ENCODE data around the gene COL1A2. TPM values are rescaled to one million over a fixed set of nuclear protein-coding genes. Genes with fewer than 3 reads are reported as not detected.
A peak's percentile ranks its signal among the peaks of the same experiment; 100 is the strongest.

The COL1A2 gene
- total and polyA plus RNA-seq, 7 donors, result 10.8 to 85.0 (median 24.5) TPM

DNA sequence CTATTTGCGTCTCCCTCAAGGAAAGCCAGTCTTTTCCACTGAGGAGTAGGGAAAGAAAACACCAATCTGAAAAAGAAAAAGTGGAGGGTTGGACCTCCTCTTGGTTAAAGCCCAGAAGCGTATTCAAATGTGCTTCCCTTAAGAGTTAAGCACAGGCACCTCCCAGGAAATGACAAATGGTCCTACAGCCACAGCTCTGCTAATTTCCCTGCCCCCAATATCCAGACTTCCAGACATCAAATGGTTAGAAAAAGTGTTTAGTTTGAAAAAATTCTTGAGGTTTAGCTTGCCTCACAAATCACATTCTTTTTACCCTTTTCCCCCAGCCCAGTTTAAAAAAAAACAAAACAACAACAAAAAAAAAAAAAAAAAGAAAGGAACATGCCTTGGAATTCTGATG lies 19.0 kb upstream of the COL1A2 start:
- 26 to 58% (median 33%) methylated on average over 2 of the region's 2 CpGs for WGBS, 3 donors
- Histone ChIP-seq H3K36me3 (ENCODE audit: insufficient read depth in 1 of 2, low read depth in 1 of 2) (no peaks in the 10 kb centered on the region), H3K4me3 (peak overlapping the region; percentile 3), H3K9me3 (no peaks in the 10 kb centered on the region), H3K4me1 (no peaks in the 10 kb centered on the region), H3K27me3 (ENCODE audit: insufficient read depth in 3 of 3, low read length in 2 of 3) (peaks cover 0 to 3% (median 0%) of the 10 kb centered on the region in 3 donors), H3K27ac (peak overlapping the region; percentile 61)
- ATAC-seq (peak in 3 of 4 donors; percentile 33 to 83 (median 57)), DNase-seq (no peak)
- intact Hi-C loops (cut with DNase I), result no loop called here
- TF ChIP-seq, protein P1, sequence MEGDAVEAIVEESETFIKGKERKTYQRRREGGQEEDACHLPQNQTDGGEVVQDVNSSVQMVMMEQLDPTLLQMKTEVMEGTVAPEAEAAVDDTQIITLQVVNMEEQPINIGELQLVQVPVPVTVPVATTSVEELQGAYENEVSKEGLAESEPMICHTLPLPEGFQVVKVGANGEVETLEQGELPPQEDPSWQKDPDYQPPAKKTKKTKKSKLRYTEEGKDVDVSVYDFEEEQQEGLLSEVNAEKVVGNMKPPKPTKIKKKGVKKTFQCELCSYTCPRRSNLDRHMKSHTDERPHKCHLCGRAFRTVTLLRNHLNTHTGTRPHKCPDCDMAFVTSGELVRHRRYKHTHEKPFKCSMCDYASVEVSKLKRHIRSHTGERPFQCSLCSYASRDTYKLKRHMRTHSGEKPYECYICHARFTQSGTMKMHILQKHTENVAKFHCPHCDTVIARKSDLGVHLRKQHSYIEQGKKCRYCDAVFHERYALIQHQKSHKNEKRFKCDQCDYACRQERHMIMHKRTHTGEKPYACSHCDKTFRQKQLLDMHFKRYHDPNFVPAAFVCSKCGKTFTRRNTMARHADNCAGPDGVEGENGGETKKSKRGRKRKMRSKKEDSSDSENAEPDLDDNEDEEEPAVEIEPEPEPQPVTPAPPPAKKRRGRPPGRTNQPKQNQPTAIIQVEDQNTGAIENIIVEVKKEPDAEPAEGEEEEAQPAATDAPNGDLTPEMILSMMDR (IDR thresholded peaks at IDR 0.05), result no peak

GRCh38 chr7:94376281-94376680 lies 18.4 kb upstream of the COL1A2 start:
- 76 to 94% (median 82%) methylated on average over 1 of the region's 1 CpG for WGBS, 3 donors
- Histone ChIP-seq H3K9me3 (no peaks in the 10 kb centered on the region), H3K36me3 (ENCODE audit: insufficient read depth in 1 of 2, low read depth in 1 of 2) (no peaks in the 10 kb centered on the region), H3K27me3 (ENCODE audit: insufficient read depth in 3 of 3, low read length in 2 of 3) (peaks cover 0 to 3% (median 0%) of the 10 kb centered on the region in 3 donors), H3K27ac (peak overlapping the region; percentile 56), H3K4me3 (no peak overlapping the region), H3K4me1 (no peaks in the 10 kb centered on the region)
- TF ChIP-seq, protein P1 (IDR thresholded peaks at IDR 0.05), result no peak
- no peak for ATAC-seq
- DNase-seq, result no peak
- intact Hi-C loops (cut with DNase I), result no loop called here

DNA sequence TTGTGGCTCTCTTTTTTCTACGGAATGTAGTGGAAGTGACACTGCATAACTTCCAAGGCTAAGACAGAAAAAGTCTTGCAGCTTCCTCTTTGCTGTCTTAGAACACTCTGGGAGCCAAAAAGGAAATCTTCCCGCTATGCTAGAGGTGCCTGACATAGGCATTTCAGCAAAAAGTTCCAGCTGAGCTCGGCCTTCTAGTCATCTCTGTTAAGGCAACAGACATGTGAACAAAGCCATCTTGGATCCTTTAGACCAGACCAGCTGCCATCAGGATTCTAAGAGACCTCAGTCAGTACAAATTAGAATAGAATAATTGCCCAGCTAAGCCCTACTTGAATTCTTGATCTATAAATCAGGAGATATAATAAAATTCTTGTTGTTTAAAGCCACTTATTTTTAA lies 16.3 kb upstream of the COL1A2 start:
- no peak overlapping the region for H3K27ac ChIP-seq
- intact Hi-C loops (cut with DNase I), result no loop called here
- WGBS, 3 donors, result 40 to 54% (median 44%) methylated on average over 3 of the region's 3 CpGs
- no peaks in the 10 kb centered on the region for H3K4me1 ChIP-seq
- TF ChIP-seq, protein P1 (IDR thresholded peaks at IDR 0.05), result no peak
- no peaks in the 10 kb centered on the region for H3K9me3 ChIP-seq
- peaks cover 0 to 3% (median 0%) of the 10 kb centered on the region in 3 donors for H3K27me3 ChIP-seq (ENCODE audit: insufficient read depth in 3 of 3, low read length in 2 of 3)
- H3K4me3 ChIP-seq, result no peak overlapping the region
- DNase-seq, result no peak
- H3K36me3 ChIP-seq (ENCODE audit: insufficient read depth in 1 of 2, low read depth in 1 of 2), result no peaks in the 10 kb centered on the region
- no peak for ATAC-seq

DNA sequence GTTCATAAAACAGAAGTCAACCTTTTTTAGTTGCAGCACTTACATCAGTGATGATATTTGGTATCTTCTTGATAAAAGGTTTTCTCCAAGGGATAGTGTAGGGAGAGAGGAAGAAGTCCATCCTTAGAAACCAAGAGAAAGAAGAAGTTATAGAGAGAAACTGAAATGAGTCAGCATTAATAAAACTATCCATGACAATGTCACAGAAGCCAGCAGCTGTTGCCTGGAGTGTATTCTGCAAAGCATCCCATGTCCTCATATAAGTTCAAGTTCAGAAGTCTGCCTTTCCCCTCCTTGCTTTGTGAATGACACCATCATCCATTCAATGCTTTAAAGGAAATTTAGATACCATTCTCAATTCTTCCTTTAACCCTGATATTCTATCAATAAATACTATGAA lies 14.4 kb upstream of the COL1A2 start:
- H3K4me1 ChIP-seq, result no peaks in the 10 kb centered on the region
- no peaks in the 10 kb centered on the region for H3K9me3 ChIP-seq
- H3K27ac ChIP-seq, result no peak overlapping the region
- ATAC-seq (no peak), DNase-seq (no peak)
- intact Hi-C loops (cut with DNase I), result no loop called here
- no peak overlapping the region for H3K4me3 ChIP-seq
- peaks cover 0 to 3% (median 0%) of the 10 kb centered on the region in 3 donors for H3K27me3 ChIP-seq (ENCODE audit: insufficient read depth in 3 of 3, low read length in 2 of 3)
- TF ChIP-seq, protein P1 (IDR thresholded peaks at IDR 0.05), result no peak
- H3K36me3 ChIP-seq (ENCODE audit: insufficient read depth in 1 of 2, low read depth in 1 of 2), result no peaks in the 10 kb centered on the region

DNA sequence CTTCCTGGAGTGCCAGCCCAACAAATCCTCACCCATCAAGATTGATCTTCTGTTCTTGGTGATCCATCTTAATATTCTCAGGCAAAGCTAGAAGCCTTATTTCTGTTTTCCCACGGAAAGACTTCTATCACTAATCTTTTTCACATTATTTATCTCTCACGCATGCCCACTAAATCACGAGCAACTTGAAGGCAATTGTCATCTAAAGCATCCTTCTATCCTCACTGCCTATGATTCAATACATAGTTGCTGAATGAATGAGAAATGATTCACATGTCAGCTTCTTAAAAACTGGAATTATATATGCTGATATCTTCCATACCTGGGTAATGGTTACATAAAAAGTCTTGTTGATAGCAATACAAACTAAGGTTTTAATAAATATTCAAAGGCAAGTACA lies 12.6 kb upstream of the COL1A2 start:
- Histone ChIP-seq H3K9me3 (no peaks in the 10 kb centered on the region), H3K27ac (no peak overlapping the region), H3K4me3 (no peak overlapping the region), H3K36me3 (ENCODE audit: insufficient read depth in 1 of 2, low read depth in 1 of 2) (no peaks in the 10 kb centered on the region), H3K27me3 (ENCODE audit: insufficient read depth in 3 of 3, low read length in 2 of 3) (no peaks in the 10 kb centered on the region), H3K4me1 (no peaks in the 10 kb centered on the region)
- intact Hi-C loops (cut with DNase I), result no loop called here
- DNase-seq (no peak), ATAC-seq (no peak)
- 75 to 86% (median 86%) methylated on average over 3 of the region's 3 CpGs for WGBS, 3 donors
- TF ChIP-seq, protein P1 (IDR thresholded peaks at IDR 0.05), result no peak
